GM19455 (cell line): ENCODE data around the gene IGF2BP2.
"Not testable (repeated sequence)": the region's sequence is repeated elsewhere in the genome, so short reads cannot be mapped to it uniquely, and the experiment has no call there.

Source experiments
- ATAC-seq: cut with Tn5 transposase; IDR thresholded peaks from one replicate; pipeline ENCODE4 v1.9.1; 2021; ENCODE audit not compliant: unreplicated experiment

Gene IGF2BP2

DNA sequence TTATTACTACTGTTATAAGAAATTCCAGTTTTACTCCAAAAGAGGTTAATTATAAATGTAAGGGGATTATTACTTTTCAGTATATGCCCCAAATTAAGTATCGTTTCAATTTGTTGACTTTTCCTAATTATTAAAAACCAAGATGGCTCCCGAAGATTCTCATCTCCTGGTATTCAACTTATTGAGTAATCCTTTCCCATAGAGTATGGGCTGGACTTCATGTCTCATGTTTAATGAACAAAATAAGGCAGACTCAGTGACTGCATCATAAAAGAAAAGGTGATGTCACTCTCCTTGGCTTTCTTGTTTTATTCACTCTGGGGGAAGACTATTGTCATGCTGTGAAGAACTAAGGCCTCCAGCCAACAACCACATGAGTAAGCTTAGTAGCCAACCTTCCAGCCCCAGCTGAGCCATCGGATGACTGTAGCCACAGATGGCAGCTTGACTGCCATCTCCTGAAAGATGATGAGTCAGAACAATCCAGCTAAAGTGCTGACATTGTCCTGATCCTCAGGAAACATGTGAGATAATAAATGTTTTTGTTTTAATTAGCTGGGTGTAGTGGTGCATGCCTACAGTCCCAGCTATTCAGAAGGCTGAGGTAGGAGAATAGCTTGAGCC is 17.3 kb downstream of the IGF2BP2 start:
- no peak for ATAC-seq

GRCh38 chr3:185798831-185799110 is 26.1 kb downstream of the IGF2BP2 start:
- ATAC-seq = not testable (repeated sequence)

- ATAC-seq = no peak
These were observed 26.6 kb downstream of the IGF2BP2 start for GRCh38 chr3:185797993-185798830.

- no peak for ATAC-seq
These were observed 27.5 kb downstream of the IGF2BP2 start for GRCh38 chr3:185797108-185797881.

- ATAC-seq = no peak
These were observed 28.3 kb downstream of the IGF2BP2 start for GRCh38 chr3:185796431-185797107.

GRCh38 chr3:185793381-185793780 is 31.5 kb downstream of the IGF2BP2 start:
- no peak for ATAC-seq

GRCh38 chr3:185792955-185793354 is 31.9 kb downstream of the IGF2BP2 start:
- ATAC-seq = no peak

GRCh38 chr3:185789891-185790830 is 34.7 kb downstream of the IGF2BP2 start:
- ATAC-seq = no peak

DNA sequence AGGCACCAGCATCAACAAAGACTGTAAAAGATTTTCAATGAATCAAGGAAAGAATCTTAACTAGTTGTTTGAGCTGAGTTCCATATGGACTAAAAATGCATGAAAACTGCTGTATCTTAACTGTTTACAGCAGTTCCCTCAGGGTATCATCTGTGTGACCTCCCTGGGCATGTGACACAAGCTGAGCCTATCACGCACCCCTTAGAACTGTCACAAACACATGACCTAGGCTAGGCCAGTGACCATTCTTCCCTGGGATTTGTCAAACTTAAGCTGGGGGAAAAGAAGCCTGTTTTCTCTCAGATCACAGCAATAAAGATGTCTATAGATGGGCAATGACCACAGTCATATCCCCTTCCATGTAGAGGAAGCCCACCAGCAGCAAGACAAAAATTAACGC is 35.7 kb downstream of the IGF2BP2 start:
- ATAC-seq = no peak

DNA sequence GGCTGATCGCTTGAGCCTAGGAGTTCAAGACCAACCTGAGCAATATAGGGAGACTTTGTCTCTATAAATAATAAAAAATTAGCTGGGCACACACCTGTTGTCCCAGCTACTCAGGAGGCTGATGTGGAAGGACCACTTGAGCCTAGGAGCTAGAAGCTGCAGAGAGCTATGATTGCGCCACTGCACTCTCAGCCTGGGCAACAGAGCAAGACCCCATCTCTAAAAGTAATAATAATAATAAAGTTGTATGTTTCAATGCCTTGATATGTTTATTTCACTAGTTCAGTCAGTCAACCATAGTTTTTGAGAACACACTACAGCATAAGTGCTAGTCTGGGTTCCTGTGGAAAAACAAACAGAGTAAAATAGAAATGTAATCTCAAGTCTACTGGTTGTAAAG is 36.5 kb downstream of the IGF2BP2 start:
- no peak for ATAC-seq

DNA sequence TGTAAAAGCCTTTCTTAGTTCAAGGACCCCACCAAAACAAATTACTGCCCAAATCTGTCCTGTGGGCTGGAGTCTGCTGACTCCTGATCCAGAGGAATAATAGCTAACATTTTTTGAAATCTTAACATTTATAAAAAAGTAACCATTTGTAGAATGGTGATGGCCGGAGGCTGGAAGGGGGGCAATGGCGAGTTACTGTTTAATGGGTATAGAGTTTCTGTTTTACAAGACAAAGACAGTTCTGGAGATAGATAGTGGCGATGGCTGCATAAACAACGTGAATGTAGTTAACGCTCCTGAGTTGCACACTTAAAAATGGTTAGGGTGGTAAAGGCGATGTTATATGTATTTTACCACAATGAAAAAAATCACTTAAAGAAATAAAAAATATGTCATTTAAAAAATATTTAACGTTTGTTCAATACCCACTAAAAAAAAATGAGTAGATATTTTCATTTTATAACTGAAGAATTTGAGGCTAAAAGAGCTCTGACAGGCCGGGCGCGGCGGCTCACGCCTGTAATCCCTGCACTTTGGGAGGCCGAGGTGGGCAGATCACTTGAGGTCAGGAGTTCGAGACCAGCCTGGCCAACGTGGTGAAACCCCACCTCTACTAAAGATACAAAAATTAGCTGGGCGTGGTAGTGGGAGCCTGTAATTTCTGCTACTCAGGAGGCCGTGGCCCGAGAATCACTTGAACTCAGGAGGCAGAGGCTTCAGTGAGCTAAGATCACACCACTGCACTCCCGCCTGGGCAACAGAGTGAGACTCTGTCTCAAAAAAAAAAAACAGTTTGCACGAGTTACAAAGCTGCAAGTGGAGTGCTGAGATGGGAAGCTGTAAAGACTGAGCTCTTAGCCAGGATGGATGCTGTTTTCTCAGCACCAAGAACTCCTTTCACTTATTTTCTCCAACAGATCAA is 37.6 kb downstream of the IGF2BP2 start:
- no peak for ATAC-seq

DNA sequence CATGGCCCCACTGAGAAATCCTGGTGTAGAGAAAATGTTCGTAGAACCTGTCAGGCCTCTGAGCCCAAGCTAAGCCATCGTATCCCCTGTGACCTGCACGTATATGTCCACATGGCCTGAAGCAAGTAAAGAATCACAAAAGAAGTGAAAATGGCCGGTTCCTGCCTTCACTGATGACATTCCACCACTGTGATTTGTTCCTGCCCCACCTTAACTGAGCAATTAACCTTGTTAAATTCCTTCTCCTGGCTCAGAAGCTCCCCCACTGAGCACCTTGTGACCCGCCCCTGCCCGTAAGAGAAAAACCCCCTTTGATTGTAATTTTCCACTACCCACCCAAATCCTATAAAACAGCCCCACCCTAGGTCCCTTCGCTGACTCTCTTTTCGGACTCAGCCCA is 38.6 kb downstream of the IGF2BP2 start:
- not testable (repeated sequence) for ATAC-seq

DNA sequence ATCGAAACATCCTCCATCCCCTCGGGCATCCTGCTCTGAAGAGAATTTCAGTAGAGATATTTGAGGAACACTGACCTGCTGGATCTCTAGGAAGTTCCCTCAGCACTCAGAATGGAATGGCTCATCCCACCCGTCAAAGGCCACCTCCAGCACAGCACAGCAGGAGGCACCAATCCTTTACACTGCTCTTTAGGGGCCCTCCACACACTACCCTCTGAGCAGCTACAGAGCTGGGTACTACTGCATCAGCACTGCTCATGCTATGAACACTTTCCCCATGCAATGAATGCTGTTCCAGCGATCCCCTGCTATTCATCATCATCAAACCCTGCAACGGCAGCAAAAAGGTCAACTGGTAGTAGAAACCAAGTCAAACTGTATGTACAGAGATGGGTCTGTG is 40.5 kb downstream of the IGF2BP2 start:
- ATAC-seq = no peak

- ATAC-seq = no peak
These were observed 43.1 kb downstream of the IGF2BP2 start for GRCh38 chr3:185781759-185782158.

GRCh38 chr3:185779461-185779860 is 45.4 kb downstream of the IGF2BP2 start:
- ATAC-seq = no peak

DNA sequence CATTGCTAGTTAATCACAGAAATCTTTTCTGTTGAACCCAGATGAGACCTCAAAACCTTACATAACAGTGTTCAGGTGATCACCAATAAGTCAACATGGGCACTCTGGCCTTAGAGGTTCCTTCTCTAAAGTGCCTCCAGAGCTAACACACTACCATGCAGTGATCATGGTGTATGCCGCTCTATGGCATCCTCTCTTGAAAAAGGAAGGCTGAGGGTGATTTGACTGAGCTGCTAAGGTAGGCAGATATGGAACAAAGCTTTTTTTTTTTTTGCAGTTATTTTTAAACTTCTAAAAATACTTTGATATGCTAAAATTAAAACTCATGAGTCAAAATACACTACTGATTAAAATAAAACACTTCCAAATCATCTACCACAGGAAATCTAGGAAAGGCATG is 46.0 kb downstream of the IGF2BP2 start:
- no peak for ATAC-seq

DNA sequence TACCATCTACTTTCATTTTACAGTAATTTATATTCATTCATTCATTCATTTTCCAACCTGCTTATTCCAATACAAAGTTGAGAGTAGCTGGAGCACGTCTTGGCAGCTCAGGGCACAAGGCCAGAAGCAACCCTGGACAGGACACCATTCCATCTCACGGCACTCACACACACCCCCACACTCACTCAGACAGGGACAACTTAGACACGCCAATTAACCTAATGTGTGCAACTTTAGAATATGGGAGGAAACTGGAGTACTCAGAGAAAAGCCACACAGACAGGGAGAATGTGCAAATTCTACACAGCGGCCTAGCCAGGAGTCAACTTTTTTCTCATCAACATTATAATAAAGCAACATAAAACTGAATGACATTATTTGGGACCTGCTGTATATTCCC is 46.7 kb downstream of the IGF2BP2 start:
- no peak for ATAC-seq

DNA sequence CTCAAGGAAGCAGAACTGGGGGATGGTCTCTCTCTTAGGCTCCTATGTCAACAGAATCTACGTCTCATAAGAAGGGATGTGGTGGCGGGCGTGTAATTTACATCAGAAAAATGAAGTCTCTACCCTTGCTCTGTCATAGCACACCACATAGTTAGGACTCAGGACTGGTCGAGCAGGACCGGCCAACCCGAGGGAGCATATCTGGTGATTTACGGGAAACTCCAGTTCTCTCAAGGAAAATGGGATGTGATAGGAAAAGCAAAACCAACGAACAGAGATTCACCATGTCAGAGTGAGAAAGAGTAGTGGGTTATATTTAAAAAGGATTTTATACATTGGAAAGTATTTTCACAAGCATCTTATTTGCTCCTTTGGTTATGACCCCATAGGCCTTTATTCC is 54.7 kb downstream of the IGF2BP2 start:
- no peak for ATAC-seq

DNA sequence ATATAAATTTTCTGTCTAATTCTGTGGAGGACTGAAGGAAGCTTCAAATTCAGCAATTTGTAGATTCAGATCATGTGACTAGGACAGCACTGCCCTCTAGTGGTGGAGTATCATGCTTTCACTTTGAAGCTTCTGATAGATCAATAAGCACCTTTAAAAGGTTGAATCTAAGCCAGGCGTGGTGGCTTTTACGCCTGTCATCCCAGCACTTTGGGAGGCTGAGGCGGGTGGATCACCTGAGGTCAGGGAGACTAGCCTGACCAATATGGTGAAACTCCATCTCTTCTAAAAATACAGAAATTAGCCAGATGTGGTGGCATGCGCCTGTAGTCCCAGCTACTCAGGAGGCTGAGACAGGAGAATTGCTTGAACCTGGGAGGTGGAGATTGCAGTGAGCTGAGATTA is 56.3 kb downstream of the IGF2BP2 start:
- not testable (repeated sequence) for ATAC-seq
